ENCODE measurements around the gene COG4. TPM values are rescaled to one million over a fixed set of nuclear protein-coding genes. Genes with fewer than 3 reads are reported as not detected.
"Not testable (repeated sequence)": the region's sequence is repeated elsewhere in the genome, so short reads cannot be mapped to it uniquely, and the experiment has no call there.

COG4 gene
- total RNA-seq, 1 donor from 2014 or later: 62.6 TPM

- no peak for TF ChIP-seq CTCF (IDR thresholded peaks at IDR 0.05; ENCODE audit: unreplicated experiment)
- no peaks in the 10 kb centered on the region for H3K27me3 Mint-ChIP-seq (ENCODE audit: low read depth)
- H3K27ac Mint-ChIP-seq: no peak overlapping the region
- no peak overlapping the region for H3K4me3 Mint-ChIP-seq
- no peaks in the 10 kb centered on the region for H3K9me3 Mint-ChIP-seq
- H3K36me3 Mint-ChIP-seq: peaks cover 48% of the 10 kb centered on the region
- H3K4me1 Mint-ChIP-seq: no peaks in the 10 kb centered on the region
- no peak for DNase-seq (ENCODE audit: low spot score in 2 of 2, unreplicated experiment in 2 of 2)
Observed at GRCh38 chr16:70540994-70541393, 17.6 kb upstream of the COG4 start.

- Mint-ChIP-seq H3K9me3 (no peaks in the 10 kb centered on the region), H3K27ac (no peak overlapping the region), H3K27me3 (ENCODE audit: low read depth) (no peaks in the 10 kb centered on the region), H3K4me1 (no peaks in the 10 kb centered on the region), H3K4me3 (no peak overlapping the region), H3K36me3 (peaks cover 50% of the 10 kb centered on the region)
- DNase-seq (ENCODE audit: low spot score in 2 of 2, unreplicated experiment in 2 of 2): no peak
- TF ChIP-seq CTCF (IDR thresholded peaks at IDR 0.05; ENCODE audit: unreplicated experiment): no peak
Observed at GRCh38 chr16:70534971-70535370, 11.6 kb upstream of the COG4 start.

- not testable (repeated sequence) for H3K27me3 Mint-ChIP-seq (ENCODE audit: low read depth); H3K9me3 Mint-ChIP-seq; H3K4me3 Mint-ChIP-seq; H3K27ac Mint-ChIP-seq; DNase-seq (ENCODE audit: low spot score in 2 of 2, unreplicated experiment in 2 of 2)
- peaks cover 42% of the 10 kb centered on the region for H3K36me3 Mint-ChIP-seq
- H3K4me1 Mint-ChIP-seq: peaks cover 28% of the 10 kb centered on the region
Observed at GRCh38 chr16:70529954-70530353, 6.6 kb upstream of the COG4 start.

- no peak for DNase-seq (ENCODE audit: low spot score in 2 of 2, unreplicated experiment in 2 of 2)
- Mint-ChIP-seq H3K36me3 (peaks cover 39% of the 10 kb centered on the region), H3K4me3 (no peak overlapping the region), H3K27me3 (ENCODE audit: low read depth) (no peaks in the 10 kb centered on the region), H3K9me3 (no peaks in the 10 kb centered on the region), H3K27ac (peak overlapping the region; percentile 71), H3K4me1 (peaks cover 29% of the 10 kb centered on the region)
- peak; percentile 61 for TF ChIP-seq CTCF (IDR thresholded peaks at IDR 0.05; ENCODE audit: unreplicated experiment)
Observed at GRCh38 chr16:70529051-70529777, 5.9 kb upstream of the COG4 start.

- no peaks in the 10 kb centered on the region for H3K27me3 Mint-ChIP-seq (ENCODE audit: low read depth)
- peaks cover 41% of the 10 kb centered on the region for H3K4me1 Mint-ChIP-seq
- H3K27ac Mint-ChIP-seq: no peak overlapping the region
- DNase-seq (ENCODE audit: low spot score in 2 of 2, unreplicated experiment in 2 of 2): no peak
- no peak for TF ChIP-seq CTCF (IDR thresholded peaks at IDR 0.05; ENCODE audit: unreplicated experiment)
- H3K9me3 Mint-ChIP-seq: no peaks in the 10 kb centered on the region
- H3K4me3 Mint-ChIP-seq: peak overlapping the region; percentile 53
- H3K36me3 Mint-ChIP-seq: peaks cover 28% of the 10 kb centered on the region
Observed at GRCh38 chr16:70527315-70527996, 4.1 kb upstream of the COG4 start.

GRCh38 chr16:70526403-70526802 lies 3.0 kb upstream of the COG4 start:
- Mint-ChIP-seq H3K4me3 (peak overlapping the region; percentile 53), H3K27ac (peak overlapping the region; percentile 70), H3K4me1 (peaks cover 45% of the 10 kb centered on the region), H3K36me3 (peaks cover 23% of the 10 kb centered on the region), H3K27me3 (ENCODE audit: low read depth) (no peaks in the 10 kb centered on the region), H3K9me3 (no peaks in the 10 kb centered on the region)
- DNase-seq (ENCODE audit: low spot score in 2 of 2, unreplicated experiment in 2 of 2): no peak
- no peak for TF ChIP-seq CTCF (IDR thresholded peaks at IDR 0.05; ENCODE audit: unreplicated experiment)

- H3K27me3 Mint-ChIP-seq (ENCODE audit: low read depth); H3K9me3 Mint-ChIP-seq; DNase-seq (ENCODE audit: low spot score in 2 of 2, unreplicated experiment in 2 of 2): not testable (repeated sequence)
- Mint-ChIP-seq H3K4me3 (peak overlapping the region; percentile 92), H3K4me1 (peaks cover 44% of the 10 kb centered on the region), H3K36me3 (peaks cover 19% of the 10 kb centered on the region), H3K27ac (peak overlapping the region; percentile 100)
Observed at GRCh38 chr16:70524399-70524825, 1.1 kb upstream of the COG4 start.

Measured in mesothelial cell of epicardium (in vitro differentiated cells).